GM21526 (cell line): ENCODE measurements around the gene PSMD9.
"Not testable (repeated sequence)": the region's sequence is repeated elsewhere in the genome, so short reads cannot be mapped to it uniquely, and the experiment has no call there.

Experiments used
- ATAC-seq: cut with Tn5 transposase; IDR thresholded peaks from one replicate; pipeline ENCODE4 v1.9.1; 2021; ENCODE audit warnings: moderate library complexity; ENCODE audit not compliant: unreplicated experiment, low FRiP score

PSMD9 gene

GRCh38 chr12:121872546-121873215, 15.9 kb upstream of the PSMD9 start:
- ATAC-seq = no peak

GRCh38 chr12:121873216-121873569, 15.4 kb upstream of the PSMD9 start:
- no peak for ATAC-seq

- ATAC-seq = no peak
These were observed 14.5 kb upstream of the PSMD9 start for GRCh38 chr12:121874071-121874470.

GRCh38 chr12:121875582-121875981, 13.0 kb upstream of the PSMD9 start:
- ATAC-seq = no peak

GRCh38 chr12:121876080-121876447, 12.5 kb upstream of the PSMD9 start:
- not testable (repeated sequence) for ATAC-seq

- no peak for ATAC-seq
These were observed 5.3 kb upstream of the PSMD9 start for GRCh38 chr12:121883315-121883660.

- not testable (repeated sequence) for ATAC-seq
These were observed 3.5 kb upstream of the PSMD9 start for GRCh38 chr12:121885129-121885528.

- no peak for ATAC-seq
These were observed 510 bp upstream of the PSMD9 start for GRCh38 chr12:121888083-121888477.

- no peak for ATAC-seq
These were observed 659 bp downstream of the PSMD9 start for GRCh38 chr12:121889274-121889624.

GRCh38 chr12:121889661-121890060, 1.1 kb downstream of the PSMD9 start:
- ATAC-seq = not testable (repeated sequence)

GRCh38 chr12:121892673-121893561, 4.3 kb downstream of the PSMD9 start:
- ATAC-seq = no peak

GRCh38 chr12:121893961-121894460, 5.4 kb downstream of the PSMD9 start:
- ATAC-seq = no peak

- no peak for ATAC-seq
These were observed 6.0 kb downstream of the PSMD9 start for GRCh38 chr12:121894633-121895032.

- ATAC-seq = no peak
These were observed 9.7 kb downstream of the PSMD9 start for GRCh38 chr12:121898287-121898686.

- ATAC-seq = no peak
These were observed 11.0 kb downstream of the PSMD9 start for GRCh38 chr12:121899590-121899989.

GRCh38 chr12:121903202-121903601, 14.6 kb downstream of the PSMD9 start:
- no peak for ATAC-seq

- ATAC-seq = no peak
These were observed 17.2 kb downstream of the PSMD9 start for GRCh38 chr12:121905746-121906145.

- ATAC-seq = no peak
These were observed 20.1 kb downstream of the PSMD9 start for GRCh38 chr12:121908702-121909101.

GRCh38 chr12:121911824-121912585, 23.4 kb downstream of the PSMD9 start:
- no peak for ATAC-seq

- ATAC-seq = no peak
These were observed 27.3 kb downstream of the PSMD9 start for GRCh38 chr12:121915841-121916321.

GRCh38 chr12:121916719-121917118, 28.1 kb downstream of the PSMD9 start:
- ATAC-seq = no peak
